WTC11 (cell line): ENCODE data around the gene TOR4A. TPM values are rescaled to one million over a fixed set of nuclear protein-coding genes. Genes with fewer than 3 reads are reported as not detected.

Source experiments
- ATAC-seq: fragments of 200-7000 bp; cut with Tn5 transposase; 2 replicates; pipeline ENCODE4 v1.10.0; 2021; ENCODE audit warnings: mild to moderate bottlenecking, moderate library complexity
- CTCF ChIA-PET: fragments of 300-600 bp; sonication (Branson Sonifier 250); formaldehyde crosslinking; loops from one replicate; lab custom pipeline; 2021; ENCODE audit warnings: antibody characterized with exemption; lab: Charles Lee
- POLR2A ChIA-PET: fragments of 350-600 bp; sonication (Branson Sonifier 250); formaldehyde crosslinking; loops from one replicate; lab custom pipeline; 2021; ENCODE audit warnings: antibody characterized with exemption; lab: Charles Lee
- DNase-seq: peaks from one replicate; pipeline ENCODE4 v3.0.0; 2021; ENCODE audit warnings: low spot score
- H3K27ac Mint-ChIP-seq: 2 replicates; pipeline ENCODE4 v1.8.0; 2021; ENCODE audit warnings: mixed read lengths
- H3K27me3 Mint-ChIP-seq: 2 replicates; pipeline ENCODE4 v1.8.0; 2021; ENCODE audit warnings: low read depth, mild to moderate bottlenecking, moderate library complexity, mixed read lengths
- H3K36me3 Mint-ChIP-seq: 2 replicates; pipeline ENCODE4 v1.8.0; 2021; ENCODE audit warnings: mixed read lengths
- H3K4me1 Mint-ChIP-seq: 2 replicates; pipeline ENCODE4 v1.8.0; 2022; ENCODE audit warnings: mixed read lengths
- H3K4me3 Mint-ChIP-seq: 2 replicates; pipeline ENCODE4 v1.8.0; 2021; ENCODE audit warnings: mild to moderate bottlenecking, moderate library complexity, mixed read lengths
- H3K9me3 Mint-ChIP-seq: 2 replicates; pipeline ENCODE4 v1.8.0; 2021; ENCODE audit warnings: mixed read lengths
- AR ChIP-seq: fragments of 250-450 bp; sonication (Bioruptor Pico); IDR thresholded peaks from 2 replicates; pipeline ENCODE4 v1.9.0; 2021; ENCODE audit warnings: mild to moderate bottlenecking
- ARID4B ChIP-seq: sonication (generic); formaldehyde crosslinking; IDR thresholded peaks from 2 replicates; pipeline ENCODE4 v1.8.0; 2023; ENCODE audit warnings: missing genetic modification reagents, mild to moderate bottlenecking, borderline replicate concordance
- CDX4 ChIP-seq: fragments of 250-450 bp; sonication (Bioruptor Pico); IDR thresholded peaks from 2 replicates; pipeline ENCODE4 v1.9.0; 2021; ENCODE audit warnings: moderate library complexity, mild to moderate bottlenecking, inconsistent platforms, borderline replicate concordance
- ELF4 ChIP-seq: sonication (generic); formaldehyde crosslinking; IDR thresholded peaks from 2 replicates; pipeline ENCODE4 v1.8.1; 2022; ENCODE audit warnings: low read depth, mild to moderate bottlenecking, moderate library complexity, missing genetic modification reagents
- EMX1 ChIP-seq: fragments of 250-450 bp; sonication (Bioruptor Pico); IDR thresholded peaks from 2 replicates; pipeline ENCODE4 v1.8.0; 2021; ENCODE audit warnings: mild to moderate bottlenecking
- FOXK1 ChIP-seq: sonication (generic); formaldehyde crosslinking; IDR thresholded peaks from 2 replicates; pipeline ENCODE4 v1.8.0; 2022; ENCODE audit warnings: mild to moderate bottlenecking, moderate library complexity, missing genetic modification reagents
- FOXP4 ChIP-seq: sonication (generic); formaldehyde crosslinking; IDR thresholded peaks from 2 replicates; pipeline ENCODE4 v1.8.0; 2022; ENCODE audit warnings: mild to moderate bottlenecking, missing genetic modification reagents
- GABPB1 ChIP-seq: sonication (generic); formaldehyde crosslinking; IDR thresholded peaks from 2 replicates; pipeline ENCODE4 v1.8.1; 2023; ENCODE audit warnings: mild to moderate bottlenecking, missing genetic modification reagents
- HMGA2 ChIP-seq: fragments of 250-450 bp; sonication (Bioruptor Pico); IDR thresholded peaks from 2 replicates; pipeline ENCODE4 v1.4.0; 2021; ENCODE audit warnings: mild to moderate bottlenecking, moderate library complexity
- HMGXB4 ChIP-seq: sonication (generic); formaldehyde crosslinking; IDR thresholded peaks from 2 replicates; pipeline ENCODE4 v1.8.1; 2023; ENCODE audit warnings: mild to moderate bottlenecking, moderate library complexity, missing genetic modification reagents
- IRF2 ChIP-seq: sonication (generic); formaldehyde crosslinking; IDR thresholded peaks from 2 replicates; pipeline ENCODE4 v1.8.0; 2022; ENCODE audit warnings: low read depth, missing genetic modification reagents, borderline replicate concordance
- NFE2L1 ChIP-seq: sonication (generic); formaldehyde crosslinking; IDR thresholded peaks from 2 replicates; pipeline ENCODE4 v1.8.1; 2023; ENCODE audit warnings: missing genetic modification reagents
- PREB ChIP-seq: sonication (generic); formaldehyde crosslinking; IDR thresholded peaks from 2 replicates; pipeline ENCODE4 v1.8.1; 2022; ENCODE audit warnings: mild to moderate bottlenecking, missing genetic modification reagents, moderate library complexity, borderline replicate concordance
- RORB ChIP-seq: fragments of 250-450 bp; sonication (Bioruptor Pico); IDR thresholded peaks from 2 replicates; pipeline ENCODE4 v1.9.0; 2021; ENCODE audit warnings: mild to moderate bottlenecking
- TCF7 ChIP-seq: sonication (generic); formaldehyde crosslinking; IDR thresholded peaks from 2 replicates; pipeline ENCODE4 v1.8.0; 2022; ENCODE audit warnings: mild to moderate bottlenecking, low read depth, missing genetic modification reagents, moderate library complexity
- USF2 ChIP-seq: sonication (generic); formaldehyde crosslinking; IDR thresholded peaks from 2 replicates; pipeline ENCODE4 v1.8.1; 2023; ENCODE audit warnings: mild to moderate bottlenecking, missing genetic modification reagents, moderate library complexity
- ZNF263 ChIP-seq: sonication (generic); formaldehyde crosslinking; IDR thresholded peaks from 2 replicates; pipeline ENCODE4 v1.8.1; 2022; ENCODE audit warnings: low read depth, mild to moderate bottlenecking, moderate library complexity, missing genetic modification reagents
- total RNA-seq: library from RNA; stranded (reverse); gene quantifications from 3 replicates; pipeline ENCODE4 v1.2.3, GENCODE V29; 2021

Gene TOR4A
- total RNA-seq, 1 experiment from 2014 or later, result 7.3 TPM

GRCh38 chr9:137319739-137320551 lies 42.4 kb downstream of the TOR4A start (continued):
- TF ChIP-seq GABPB1 (CRISPR knock-in tag) (no peak), IRF2 (CRISPR knock-in tag) (no peak), CDX4 (no peak), HMGXB4 (CRISPR knock-in tag) (no peak), USF2 (CRISPR knock-in tag) (no peak), TCF7 (CRISPR knock-in tag) (no peak), PREB (no peak), EMX1 (CRISPR knock-in tag) (no peak), AR (no peak)

- CTCF ChIA-PET, result interaction anchor here (1.3 to 6.6 kb wide), 5 partner anchors 17 to 102 kb away, joined by 5 to 172 read pairs (median 7); partner anchors contain the start of genes EXD3, NOXA1 and NRARP
- no peak overlapping the region for H3K27ac Mint-ChIP-seq
- no peaks in the 10 kb centered on the region for H3K27me3 Mint-ChIP-seq
- H3K9me3 Mint-ChIP-seq, result no peaks in the 10 kb centered on the region
- ATAC-seq, result peak; percentile 9
- POLR2A ChIA-PET, result interaction anchor here (1.0 to 1.7 kb wide), 2 partner anchors 13 to 134 kb away, joined by 3 to 6 read pairs; no protein-coding TSS in a partner anchor
- peak; percentile 40 for DNase-seq
- H3K4me1 Mint-ChIP-seq, result 0 out of 2 replicates have a peak, but pooled peaks cover 5% of the 10 kb centered on the region
- no peak overlapping the region for H3K4me3 Mint-ChIP-seq
- no peaks in the 10 kb centered on the region for H3K36me3 Mint-ChIP-seq
- no peak for TF ChIP-seq HMGA2
- no peak for TF ChIP-seq ARID4B (CRISPR knock-in tag)
- no peak for TF ChIP-seq RORB (CRISPR knock-in tag)
- peak; percentile 37; the same call in 1 of the 2 replicates for TF ChIP-seq FOXP4 (CRISPR knock-in tag)
- TF ChIP-seq ZNF263 (CRISPR knock-in tag), result no peak
- TF ChIP-seq FOXK1 (CRISPR knock-in tag), result no peak
- no peak for TF ChIP-seq ELF4 (CRISPR knock-in tag)
- TF ChIP-seq NFE2L1, result no peak
Measured at GRCh38 chr9:137320555-137321384, 43.2 kb downstream of the TOR4A start.
